ENCODE measurements around the gene PHLPP1.

- TF ChIP-seq CTCF (conservative IDR thresholded peaks at IDR 0.05; ENCODE audit: low read depth, low read length) (no peak), EZH2 (IDR thresholded peaks at IDR 0.05; ENCODE audit: borderline replicate concordance, low read depth, low read length, poor library complexity, severe bottlenecking) (no peak)
These were observed 260.4 kb downstream of the PHLPP1 start for GRCh38 chr18:62975785-62976184.
